Erythroblast (primary cell): ENCODE results near the gene EIF1B.
A peak's percentile ranks its signal among the peaks of the same experiment; 100 is the strongest.

ENCODE experiments used
- DNase-seq, 2 experiments: peaks; one replicate each; lab custom pipeline; 2025; lab: John Stamatoyannopoulos, UW
- GATA1 ChIP-seq: IDR thresholded peaks from 2 replicates; pipeline ENCODE4 v1.6.1; 2011; ENCODE audit warnings: low read depth, mild to moderate bottlenecking, control low read depth, low read length, moderate library complexity
- POLR2A ChIP-seq: IDR thresholded peaks from 2 replicates; pipeline ENCODE4 v1.6.1; 2011; ENCODE audit warnings: mild to moderate bottlenecking, low read length

The EIF1B gene

GRCh38 chr3:40317061-40317855 is 7.8 kb downstream of the EIF1B start:
- TF ChIP-seq GATA1 = no peak
- TF ChIP-seq POLR2A = no peak
- peak; percentile 78 to 85 for DNase-seq

GRCh38 chr3:40321818-40322217 is 12.3 kb downstream of the EIF1B start:
- DNase-seq = no peak
- TF ChIP-seq GATA1 = no peak
- TF ChIP-seq POLR2A = no peak

- no peak for DNase-seq
- TF ChIP-seq GATA1 (no peak), POLR2A (no peak)
Observed at GRCh38 chr3:40323946-40324345, 14.4 kb downstream of the EIF1B start.

GRCh38 chr3:40324621-40325020 is 15.1 kb downstream of the EIF1B start:
- no peak for DNase-seq
- no peak for TF ChIP-seq GATA1
- no peak for TF ChIP-seq POLR2A

- DNase-seq = no peak
- TF ChIP-seq POLR2A = no peak
- no peak for TF ChIP-seq GATA1
Observed at GRCh38 chr3:40325465-40325864, 16.0 kb downstream of the EIF1B start.

- TF ChIP-seq GATA1 (no peak), POLR2A (no peak)
- DNase-seq = no peak
Observed at GRCh38 chr3:40328374-40328773, 18.9 kb downstream of the EIF1B start.

- DNase-seq = no peak
- no peak for TF ChIP-seq POLR2A
- TF ChIP-seq GATA1 = no peak
Observed at GRCh38 chr3:40329071-40329470, 19.6 kb downstream of the EIF1B start.

- TF ChIP-seq GATA1 (no peak), POLR2A (no peak)
- DNase-seq = no peak
Observed at GRCh38 chr3:40332684-40333083, 23.2 kb downstream of the EIF1B start.

GRCh38 chr3:40333416-40333815 is 23.9 kb downstream of the EIF1B start:
- TF ChIP-seq GATA1 (no peak), POLR2A (no peak)
- DNase-seq = peak in 1 of 2 experiments; percentile 6

GRCh38 chr3:40333852-40334251 is 24.3 kb downstream of the EIF1B start:
- no peak for DNase-seq
- TF ChIP-seq GATA1 (no peak), POLR2A (no peak)

GRCh38 chr3:40336101-40336500 is 26.6 kb downstream of the EIF1B start:
- TF ChIP-seq POLR2A (no peak), GATA1 (no peak)

GRCh38 chr3:40336511-40337135 is 27.1 kb downstream of the EIF1B start:
- DNase-seq = peak in 1 of 2 experiments; percentile 22
- no peak for TF ChIP-seq POLR2A
- no peak for TF ChIP-seq GATA1

More at GRCh38 chr3:40336101-40336500, 26.6 kb downstream of the EIF1B start:
- no peak for DNase-seq

GRCh38 chr3:40337136-40338108 is 27.9 kb downstream of the EIF1B start:
- no peak for DNase-seq
- TF ChIP-seq POLR2A (no peak), GATA1 (no peak)
